ENCODE results near the gene DTD2.

- no peak for TF ChIP-seq CTCF (IDR thresholded peaks at IDR 0.05)
- TF ChIP-seq POLR2A (IDR thresholded peaks at IDR 0.05) = no peak
- no peak for TF ChIP-seq POLR2AphosphoS5 (IDR thresholded peaks at IDR 0.05)
Observed at GRCh38 chr14:31479027-31479426, 21.7 kb upstream of the DTD2 start.

Measured in upper lobe of left lung (tissue), 4 donors.